Thyroid gland (tissue), 4 donors: ENCODE data around the gene GRAMD1A.
"Not testable (repeated sequence)": the region's sequence is repeated elsewhere in the genome, so short reads cannot be mapped to it uniquely, and the experiment has no call there.

Experiments used
- CTCF ChIP-seq, 6 experiments: fragments of 200-600 bp in 3 of 6; fragments of 450-650 bp in 3 of 6; sonication (generic) in 3 of 6; IDR thresholded peaks; one replicate each; pipeline ENCODE4 v1.5.1; 2016 to 2019; ENCODE audit warnings: antibody characterized with exemption in 6 of 6, mild to moderate bottlenecking in 2 of 6, inconsistent platforms in 1 of 6, moderate library complexity in 1 of 6
- POLR2A ChIP-seq, 2 donors: fragments of 450-650 bp; IDR thresholded peaks; one replicate each; pipeline ENCODE4 v1.6.1; 2017; ENCODE audit warnings: antibody characterized with exemption in 2 of 2, mild to moderate bottlenecking in 2 of 2, moderate library complexity in 1 of 2

GRCh38 chr19:35007427-35007826 lies 7.3 kb downstream of the GRAMD1A start:
- TF ChIP-seq CTCF, POLR2A (IDR thresholded peaks at IDR 0.05): not testable (repeated sequence)
